Activated naive CD8-positive, alpha-beta T cell (primary cell): ENCODE measurements around the gene SEMA3A.
"Not testable (repeated sequence)": the region's sequence is repeated elsewhere in the genome, so short reads cannot be mapped to it uniquely, and the experiment has no call there.

Source experiments
- H3K27ac Mint-ChIP-seq: one replicate; pipeline ENCODE4 v1.8.0; 2021; ENCODE audit warnings: mixed read lengths
- H3K27me3 Mint-ChIP-seq: one replicate; pipeline ENCODE4 v1.8.0; 2021; ENCODE audit warnings: mixed read lengths
- H3K36me3 Mint-ChIP-seq: one replicate; pipeline ENCODE4 v1.8.0; 2021; ENCODE audit warnings: mixed read lengths
- H3K4me1 Mint-ChIP-seq: one replicate; pipeline ENCODE4 v1.8.0; 2021; ENCODE audit warnings: low read depth, mixed read lengths
- H3K4me3 Mint-ChIP-seq: one replicate; pipeline ENCODE4 v1.8.0; 2021; ENCODE audit warnings: mild to moderate bottlenecking, mixed read lengths
- H3K9me3 Mint-ChIP-seq: one replicate; pipeline ENCODE4 v1.8.0; 2021; ENCODE audit warnings: low read depth, mixed read lengths

Gene SEMA3A

DNA sequence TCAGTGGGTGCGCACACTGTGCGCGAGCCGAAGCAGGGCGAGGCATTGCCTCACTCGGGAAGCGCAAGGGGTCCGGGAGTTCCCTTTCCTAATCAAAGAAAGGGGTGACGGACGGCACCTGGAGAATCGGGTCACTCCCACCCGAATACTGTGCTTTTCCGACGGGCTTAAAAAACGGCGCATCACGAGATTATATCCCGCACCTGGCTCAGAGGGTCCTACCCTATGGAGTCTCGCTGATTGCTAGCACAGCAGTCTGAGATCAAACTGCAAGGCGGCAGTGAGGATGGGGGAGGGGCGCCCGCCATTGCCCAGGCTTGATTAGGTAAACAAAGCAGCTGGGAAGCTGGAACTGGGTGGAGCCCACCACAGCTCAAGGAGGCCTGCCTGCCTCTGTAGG, 44.2 kb downstream of the SEMA3A start:
- not testable (repeated sequence) for H3K36me3 Mint-ChIP-seq, H3K4me1 Mint-ChIP-seq, H3K27ac Mint-ChIP-seq, H3K9me3 Mint-ChIP-seq, H3K27me3 Mint-ChIP-seq, H3K4me3 Mint-ChIP-seq

DNA sequence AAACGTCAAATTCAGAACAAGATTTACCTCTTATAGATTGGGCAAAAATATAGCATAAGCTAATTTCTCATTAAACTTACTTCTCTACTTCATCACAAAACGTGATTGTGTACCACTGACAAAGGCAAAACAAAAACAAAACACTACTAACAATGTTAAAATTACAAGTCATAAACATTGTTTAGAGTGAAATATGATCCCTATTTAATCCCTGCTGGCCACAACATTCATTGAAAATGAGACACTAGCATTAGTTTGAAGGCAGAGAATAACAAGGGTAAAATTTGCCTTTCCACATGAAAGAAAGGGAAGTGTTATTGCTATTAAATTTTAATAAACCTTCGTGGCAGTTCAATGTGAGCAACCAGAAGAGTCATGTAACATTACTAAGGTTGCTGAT, 45.0 kb downstream of the SEMA3A start:
- Mint-ChIP-seq H3K9me3 (no peaks in the 10 kb centered on the region), H3K27me3 (no peaks in the 10 kb centered on the region), H3K4me3 (no peak overlapping the region), H3K27ac (no peak overlapping the region), H3K36me3 (no peaks in the 10 kb centered on the region), H3K4me1 (peaks cover under 1% of the 10 kb centered on the region)

DNA sequence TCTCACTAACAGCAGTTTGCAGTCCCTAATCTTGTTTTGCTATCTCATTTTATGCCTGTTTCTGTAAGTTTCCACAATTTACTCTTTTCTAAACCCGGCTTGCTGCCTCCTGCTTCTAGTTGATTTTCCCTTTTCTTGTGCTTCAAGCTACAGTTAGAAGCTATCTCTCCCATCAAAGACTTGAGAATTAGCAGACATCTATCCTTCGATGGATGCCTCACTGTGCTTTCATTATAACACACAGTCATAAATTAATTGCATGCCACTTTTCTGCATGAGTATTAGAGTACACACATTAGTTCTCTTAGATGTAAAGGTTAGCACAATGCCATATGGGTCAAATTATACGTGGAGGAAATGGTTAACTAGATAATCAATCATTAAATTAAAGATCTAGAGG, 48.7 kb downstream of the SEMA3A start:
- H3K27ac Mint-ChIP-seq: no peak overlapping the region
- no peaks in the 10 kb centered on the region for H3K27me3 Mint-ChIP-seq
- H3K4me1 Mint-ChIP-seq: peaks cover 3% of the 10 kb centered on the region
- no peak overlapping the region for H3K4me3 Mint-ChIP-seq
- peaks cover 3% of the 10 kb centered on the region for H3K9me3 Mint-ChIP-seq
- peaks cover 3% of the 10 kb centered on the region for H3K36me3 Mint-ChIP-seq

DNA sequence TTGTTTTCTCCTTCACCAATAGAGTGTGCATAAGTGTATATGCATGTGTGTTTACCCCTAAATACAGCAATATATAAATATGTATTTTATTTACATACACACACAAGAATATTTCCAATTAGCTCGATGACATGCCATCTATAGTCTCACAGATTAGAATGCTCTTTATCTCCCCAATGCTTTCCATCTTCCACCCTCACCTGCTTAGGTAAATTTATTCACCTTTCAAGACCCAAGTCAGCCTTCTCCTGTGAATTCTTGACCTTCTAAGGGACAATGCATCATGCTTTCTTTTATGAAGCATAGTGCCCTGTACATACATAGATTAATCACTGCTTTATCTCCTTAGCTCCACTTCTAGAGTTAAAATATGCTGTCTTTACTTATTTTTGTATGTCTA, 49.7 kb downstream of the SEMA3A start:
- Mint-ChIP-seq H3K36me3 (peaks cover 3% of the 10 kb centered on the region), H3K9me3 (peaks cover 3% of the 10 kb centered on the region), H3K27me3 (no peaks in the 10 kb centered on the region), H3K4me3 (no peak overlapping the region), H3K27ac (no peak overlapping the region), H3K4me1 (peaks cover 3% of the 10 kb centered on the region)

DNA sequence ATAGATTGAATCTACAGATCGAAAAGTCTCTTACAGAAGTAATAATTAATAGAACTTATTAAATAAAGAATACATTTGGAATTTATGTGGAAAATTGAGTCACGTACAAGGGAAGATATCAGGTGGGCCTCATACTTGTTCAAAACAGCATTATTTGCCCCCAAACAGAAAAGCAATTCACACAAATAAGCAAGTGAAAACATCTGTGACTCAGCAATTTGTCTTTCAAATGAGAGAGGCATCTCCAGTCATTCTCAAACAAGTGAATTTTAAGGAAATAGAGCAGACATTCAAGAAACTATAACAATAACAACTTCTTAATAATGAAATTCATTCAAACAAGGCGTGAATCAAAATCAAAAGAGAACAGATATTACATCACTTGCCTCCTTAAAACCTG, 50.1 kb downstream of the SEMA3A start:
- Mint-ChIP-seq H3K4me1 (peaks cover 3% of the 10 kb centered on the region), H3K4me3 (no peak overlapping the region), H3K36me3 (peaks cover 3% of the 10 kb centered on the region), H3K9me3 (peaks cover 3% of the 10 kb centered on the region), H3K27ac (no peak overlapping the region), H3K27me3 (no peaks in the 10 kb centered on the region)

DNA sequence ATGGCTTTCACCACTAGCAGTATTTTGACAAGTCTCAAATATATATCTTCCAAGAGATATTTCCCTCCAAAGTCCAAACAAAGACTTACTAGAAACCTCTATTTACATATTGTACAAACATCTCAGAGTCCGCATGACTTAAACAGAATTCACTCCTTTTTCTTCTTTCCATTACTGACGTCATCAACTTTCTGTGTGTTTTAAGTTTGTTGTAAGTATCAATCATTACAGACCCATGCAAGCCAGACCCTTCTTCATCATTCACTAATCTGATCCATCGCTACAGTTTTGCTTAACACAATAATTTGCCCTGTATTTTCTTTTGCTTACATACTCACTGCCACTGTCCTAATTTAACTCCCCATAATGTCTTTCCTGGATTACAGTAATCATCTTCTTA, 51.9 kb downstream of the SEMA3A start:
- H3K4me3 Mint-ChIP-seq: no peak overlapping the region

DNA sequence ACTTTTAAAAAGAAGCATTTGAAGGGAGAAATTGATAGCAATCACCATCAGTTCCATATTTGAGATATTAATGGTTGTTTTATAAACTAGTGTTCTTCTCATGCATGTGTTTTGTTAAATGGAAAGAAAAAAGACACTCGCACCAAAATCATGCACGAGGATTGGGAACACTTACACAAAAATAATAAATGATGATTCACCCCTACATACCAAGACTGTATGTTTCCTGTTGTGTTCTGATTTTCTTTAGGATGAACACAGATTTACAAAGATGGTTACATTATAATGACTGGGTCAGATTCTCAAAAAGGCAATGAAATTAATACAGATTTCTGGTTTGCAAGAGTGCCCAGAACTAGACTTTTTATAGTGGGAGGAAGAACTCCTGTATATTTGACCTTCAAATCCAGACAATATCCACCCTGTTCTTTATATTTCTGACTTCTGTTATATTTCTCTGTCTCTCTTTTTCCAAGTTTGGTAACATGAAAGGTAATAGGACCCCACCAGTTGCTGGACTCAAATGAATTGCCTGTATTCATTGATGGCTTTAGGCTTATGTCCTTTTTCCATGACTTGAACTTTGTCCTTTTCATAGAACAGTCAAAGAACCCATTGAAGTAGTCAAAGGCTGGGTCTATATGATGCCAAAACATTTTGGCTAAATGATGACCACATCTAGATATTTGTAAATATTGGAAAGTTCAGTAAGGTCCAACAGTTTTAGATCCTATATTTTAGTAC, 54.4 kb downstream of the SEMA3A start:
- Mint-ChIP-seq H3K36me3 (peaks cover 3% of the 10 kb centered on the region), H3K4me1 (peaks cover 3% of the 10 kb centered on the region), H3K9me3 (peaks cover 3% of the 10 kb centered on the region), H3K4me3 (no peak overlapping the region), H3K27me3 (no peaks in the 10 kb centered on the region), H3K27ac (no peak overlapping the region)

More for the DNA sequence above, 51.9 kb downstream of the SEMA3A start:
- H3K9me3 Mint-ChIP-seq: peaks cover 3% of the 10 kb centered on the region
- no peaks in the 10 kb centered on the region for H3K27me3 Mint-ChIP-seq
- peaks cover 3% of the 10 kb centered on the region for H3K4me1 Mint-ChIP-seq
- peaks cover 3% of the 10 kb centered on the region for H3K36me3 Mint-ChIP-seq
- H3K27ac Mint-ChIP-seq: no peak overlapping the region

DNA sequence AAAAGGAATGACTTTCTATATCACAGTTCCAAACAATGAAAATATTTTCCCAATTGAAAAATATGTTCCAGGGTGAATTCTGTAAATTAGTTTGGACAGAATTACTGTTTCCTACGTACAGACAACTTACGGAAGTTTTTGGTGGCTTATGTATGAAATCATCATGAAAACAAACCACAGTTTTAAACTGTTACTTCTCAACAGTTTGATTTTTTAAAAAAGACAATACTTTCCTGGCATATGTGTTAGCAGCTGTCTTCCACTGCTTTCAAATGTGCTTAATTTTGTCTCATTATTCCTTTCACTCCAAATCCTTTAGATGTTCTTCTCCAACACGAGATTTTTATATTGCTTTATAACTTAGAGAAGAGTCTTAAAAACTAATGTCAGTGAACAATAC, 56.2 kb downstream of the SEMA3A start:
- Mint-ChIP-seq H3K27ac (no peak overlapping the region), H3K36me3 (peaks cover 3% of the 10 kb centered on the region), H3K4me1 (peaks cover 2% of the 10 kb centered on the region), H3K27me3 (no peaks in the 10 kb centered on the region), H3K4me3 (no peak overlapping the region), H3K9me3 (peaks cover 3% of the 10 kb centered on the region)

DNA sequence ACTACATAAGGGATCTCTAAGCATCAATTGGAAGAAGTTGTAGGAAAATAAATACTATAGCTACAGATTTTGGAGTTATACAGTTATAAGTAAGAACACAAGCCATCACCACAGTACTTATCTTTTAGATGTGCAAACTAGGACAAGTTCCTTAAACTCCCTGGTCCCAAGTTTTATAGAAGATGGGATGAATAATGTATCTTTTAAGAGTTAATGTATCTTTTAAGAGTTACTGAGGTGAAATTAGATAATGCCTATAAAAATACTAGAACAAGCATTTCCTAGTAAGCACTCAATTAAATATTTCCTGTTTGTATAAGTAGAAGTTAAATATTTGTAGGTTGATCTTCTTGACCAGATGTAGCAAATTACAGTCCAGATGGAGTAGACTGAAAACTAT, 56.8 kb downstream of the SEMA3A start:
- Mint-ChIP-seq H3K36me3 (peaks cover 3% of the 10 kb centered on the region), H3K27ac (no peak overlapping the region), H3K9me3 (peaks cover 3% of the 10 kb centered on the region), H3K27me3 (no peaks in the 10 kb centered on the region), H3K4me1 (no peaks in the 10 kb centered on the region), H3K4me3 (no peak overlapping the region)

DNA sequence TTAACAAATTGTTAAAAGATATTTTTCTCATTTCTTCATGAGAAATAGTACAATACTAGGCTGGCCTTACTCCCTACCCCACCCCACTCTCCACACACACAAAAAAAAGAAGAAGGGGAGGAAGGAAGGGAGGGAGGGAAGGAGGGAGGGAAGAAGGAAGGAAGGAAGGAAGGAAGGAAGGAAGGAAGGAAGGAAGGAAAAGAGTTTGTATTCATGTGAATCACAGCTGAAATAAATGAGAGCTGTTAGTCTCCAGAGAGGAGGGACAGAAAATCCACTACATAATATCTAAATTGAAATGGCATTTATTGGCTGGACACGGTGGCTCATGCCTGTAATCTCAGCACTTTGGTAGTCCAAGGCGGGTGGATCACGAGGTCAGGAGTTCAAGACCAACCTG, 57.8 kb downstream of the SEMA3A start:
- H3K36me3 Mint-ChIP-seq: peaks cover 3% of the 10 kb centered on the region
- H3K9me3 Mint-ChIP-seq: peaks cover 3% of the 10 kb centered on the region
- H3K27me3 Mint-ChIP-seq: no peaks in the 10 kb centered on the region
- H3K4me3 Mint-ChIP-seq: no peak overlapping the region
- H3K4me1 Mint-ChIP-seq: no peaks in the 10 kb centered on the region
- H3K27ac Mint-ChIP-seq: no peak overlapping the region

DNA sequence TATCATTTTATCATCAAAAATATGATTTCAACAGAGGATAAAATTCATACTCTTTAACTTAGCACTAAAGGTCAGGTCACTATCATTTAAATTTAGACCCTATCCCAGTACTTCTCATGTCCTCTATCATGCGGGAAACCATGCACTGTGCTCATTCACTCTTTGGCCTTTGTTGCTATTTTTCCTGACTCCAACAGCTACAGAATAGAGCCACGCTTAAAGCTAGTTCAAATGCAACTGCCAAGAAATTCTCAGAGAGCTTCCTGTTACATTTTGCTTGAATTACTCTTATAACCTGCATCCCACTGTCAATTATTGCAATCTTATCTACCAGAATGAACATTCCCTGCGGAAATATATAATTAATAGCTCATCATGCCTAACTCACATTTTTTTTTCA, 58.3 kb downstream of the SEMA3A start:
- Mint-ChIP-seq H3K36me3 (no peaks in the 10 kb centered on the region), H3K27me3 (no peaks in the 10 kb centered on the region), H3K4me1 (no peaks in the 10 kb centered on the region), H3K4me3 (no peak overlapping the region), H3K9me3 (no peaks in the 10 kb centered on the region), H3K27ac (no peak overlapping the region)

DNA sequence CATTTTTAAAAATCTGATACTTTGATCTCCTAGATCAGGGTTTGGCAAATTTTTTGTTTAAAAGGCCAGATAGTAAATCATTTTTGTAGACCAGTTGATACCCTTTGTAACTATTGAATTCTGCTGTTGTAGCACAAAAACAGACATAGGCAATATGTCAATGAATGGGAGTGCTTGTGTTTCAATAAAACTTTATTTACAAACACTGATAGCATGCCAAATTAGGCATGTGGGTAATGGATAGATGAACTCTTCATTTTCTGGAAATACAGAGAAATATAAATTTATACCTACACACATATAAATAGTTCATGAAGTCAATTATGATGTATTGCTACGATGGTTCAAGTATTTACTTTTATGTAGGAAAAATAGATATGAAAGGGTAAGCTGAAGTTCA, 60.4 kb downstream of the SEMA3A start:
- H3K27me3 Mint-ChIP-seq: no peaks in the 10 kb centered on the region
- H3K4me3 Mint-ChIP-seq: no peak overlapping the region
- H3K9me3 Mint-ChIP-seq: no peaks in the 10 kb centered on the region
- H3K27ac Mint-ChIP-seq: no peak overlapping the region
- H3K36me3 Mint-ChIP-seq: no peaks in the 10 kb centered on the region
- H3K4me1 Mint-ChIP-seq: no peaks in the 10 kb centered on the region

DNA sequence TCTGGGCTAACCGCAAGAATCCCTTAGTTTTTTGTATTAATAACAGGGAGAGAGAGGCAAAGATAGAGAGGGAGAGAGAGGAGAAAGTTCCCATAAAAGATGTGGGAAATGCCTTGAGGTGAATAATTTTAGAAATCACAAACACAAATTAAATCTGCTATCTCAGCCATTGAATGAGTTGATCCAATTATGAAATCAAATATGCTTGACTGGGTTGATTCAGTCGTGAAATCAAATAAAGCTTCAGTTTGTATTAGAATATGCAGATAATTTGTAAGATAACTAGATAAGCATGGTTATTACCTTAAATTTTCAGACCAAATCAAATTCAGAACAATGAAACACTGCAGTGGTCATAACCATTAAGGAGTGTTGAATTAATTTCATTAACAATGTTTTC, 68.9 kb downstream of the SEMA3A start:
- Mint-ChIP-seq H3K9me3 (no peaks in the 10 kb centered on the region), H3K4me3 (no peak overlapping the region), H3K27me3 (no peaks in the 10 kb centered on the region), H3K36me3 (peaks cover 2% of the 10 kb centered on the region), H3K27ac (no peak overlapping the region), H3K4me1 (no peaks in the 10 kb centered on the region)

DNA sequence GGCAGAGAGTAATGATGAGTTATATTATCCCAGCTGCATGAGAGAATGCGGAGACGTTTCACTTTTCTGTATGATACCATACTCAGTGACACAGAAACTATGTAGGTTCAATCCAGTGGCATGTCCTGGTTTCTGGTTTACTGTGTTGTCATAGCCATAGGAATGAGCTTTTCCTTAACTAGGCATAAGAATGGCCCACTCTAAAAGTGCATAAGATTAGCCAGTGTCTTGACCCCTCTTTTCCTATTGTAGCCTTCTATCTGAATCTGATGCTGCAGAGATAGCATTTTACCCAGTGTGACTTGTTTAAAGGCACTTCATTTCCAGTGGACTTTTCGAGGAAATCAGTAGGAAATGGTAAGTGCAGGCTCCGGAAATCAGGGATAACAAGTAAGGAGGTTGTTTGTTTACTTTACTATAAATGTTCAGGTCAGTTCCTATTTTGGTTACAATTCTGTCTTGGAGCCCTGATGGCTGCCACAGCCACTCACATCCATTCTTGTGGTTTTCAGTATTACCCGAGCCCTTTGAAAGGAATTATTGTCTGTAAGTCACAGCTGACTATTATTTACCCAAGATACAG, 70.5 kb downstream of the SEMA3A start:
- no peak overlapping the region for H3K4me3 Mint-ChIP-seq
- H3K4me1 Mint-ChIP-seq: no peaks in the 10 kb centered on the region
- no peaks in the 10 kb centered on the region for H3K9me3 Mint-ChIP-seq
- H3K36me3 Mint-ChIP-seq: peaks cover 2% of the 10 kb centered on the region
- H3K27ac Mint-ChIP-seq: no peak overlapping the region
- no peaks in the 10 kb centered on the region for H3K27me3 Mint-ChIP-seq

DNA sequence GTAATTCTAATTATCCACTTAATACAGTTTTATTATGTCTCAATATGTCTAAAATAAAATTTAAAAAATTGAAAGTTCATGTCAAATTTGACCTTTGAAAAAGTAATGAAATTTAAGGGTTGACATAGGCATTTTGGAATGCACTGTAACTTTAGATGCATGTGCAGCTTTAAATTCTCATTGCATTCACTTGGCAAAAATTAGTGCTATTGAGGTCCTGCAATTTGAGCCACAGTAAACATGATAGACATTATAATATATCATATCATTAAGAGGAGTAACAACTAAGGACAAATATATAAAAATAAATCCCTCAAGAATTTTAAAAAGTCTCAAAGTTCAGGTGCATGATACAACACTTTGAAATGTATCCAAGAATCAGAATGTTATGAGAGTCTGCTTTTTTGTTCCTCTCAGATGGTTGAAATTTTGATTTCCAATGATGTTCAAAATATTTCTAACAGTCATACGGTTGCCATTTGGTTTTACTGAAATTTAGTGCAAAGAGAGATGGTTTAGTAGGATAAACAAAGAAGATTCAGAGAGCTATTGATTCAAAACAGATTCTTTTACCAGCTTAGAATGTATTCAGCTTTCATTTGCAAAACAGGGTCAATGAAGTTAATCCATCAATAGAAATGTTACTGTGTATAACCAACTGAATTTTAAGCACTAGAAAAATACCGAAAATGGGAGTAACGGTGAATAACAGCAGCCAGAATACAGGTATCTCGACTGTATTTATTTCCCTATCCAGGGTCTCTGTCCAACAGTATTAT, 71.8 kb downstream of the SEMA3A start:
- Mint-ChIP-seq H3K4me3 (no peak overlapping the region), H3K27ac (no peak overlapping the region), H3K9me3 (no peaks in the 10 kb centered on the region), H3K36me3 (peaks cover 2% of the 10 kb centered on the region), H3K27me3 (no peaks in the 10 kb centered on the region), H3K4me1 (no peaks in the 10 kb centered on the region)
